ENCODE measurements around the gene INO80B.
"Not testable (repeated sequence)": the region's sequence is repeated elsewhere in the genome, so short reads cannot be mapped to it uniquely, and the experiment has no call there.

INO80B gene

GRCh38 chr2:74482801-74483674 is 28.2 kb downstream of the INO80B start, which contains the start of the genes CCDC142 and TTC31:
CCDC142 (minus strand) TSS chr2:74482998; CDS start chr2:74482837, 161 bp downstream.
TTC31 (plus strand) TSS chr2:74483081; CDS start chr2:74483096, 15 bp downstream.
- peak; percentile 97 for DNase-seq

GRCh38 chr2:74483675-74484164 is 28.8 kb downstream of the INO80B start:
- not testable (repeated sequence) for DNase-seq

GRCh38 chr2:74486141-74486540 is 31.3 kb downstream of the INO80B start:
- DNase-seq: no peak

GRCh38 chr2:74488643-74489481 is 34.0 kb downstream of the INO80B start:
- no peak for DNase-seq

GRCh38 chr2:74489906-74490305 is 35.0 kb downstream of the INO80B start:
- no peak for DNase-seq

GRCh38 chr2:74491648-74492544 is 37.0 kb downstream of the INO80B start:
- no peak for DNase-seq

- no peak for DNase-seq
Observed at GRCh38 chr2:74493546-74493945, 38.7 kb downstream of the INO80B start.

- no peak for DNase-seq
Observed at GRCh38 chr2:74495440-74495839, 40.6 kb downstream of the INO80B start.

- no peak for DNase-seq
Observed at GRCh38 chr2:74496997-74497776, 42.3 kb downstream of the INO80B start.

- DNase-seq: no peak
Observed at GRCh38 chr2:74497777-74498499, 43.1 kb downstream of the INO80B start.

GRCh38 chr2:74498500-74499266 is 43.8 kb downstream of the INO80B start:
- DNase-seq: peak; percentile 58

GRCh38 chr2:74499267-74499939 is 44.5 kb downstream of the INO80B start, which contains the start of gene LBX2:
LBX2 (minus strand) TSS chr2:74499603; CDS start chr2:74499537, 66 bp downstream.
- no peak for DNase-seq

GRCh38 chr2:74499940-74500577 is 45.2 kb downstream of the INO80B start:
- DNase-seq: no peak

- no peak for DNase-seq
Observed at GRCh38 chr2:74500578-74500946, 45.7 kb downstream of the INO80B start.

GRCh38 chr2:74501335-74502071 is 46.6 kb downstream of the INO80B start:
- DNase-seq: no peak

- peak; percentile 52 for DNase-seq
Observed at GRCh38 chr2:74502147-74502719, 47.3 kb downstream of the INO80B start.

- DNase-seq: peak; percentile 85
Observed at GRCh38 chr2:74502720-74503505, 48.0 kb downstream of the INO80B start.

Data from suppressor macrophage treated with lipopolysaccharide for 4 hours (primary cell).